ENCODE measurements around the gene VSX1.

The VSX1 gene

GRCh38 chr20:25051386-25052155 lies 30.4 kb downstream of the VSX1 start:
- no peak for DNase-seq

- no peak for DNase-seq
Observed at GRCh38 chr20:25050501-25051350, 31.2 kb downstream of the VSX1 start.

GRCh38 chr20:25050082-25050481 lies 31.9 kb downstream of the VSX1 start:
- no peak for DNase-seq

DNA sequence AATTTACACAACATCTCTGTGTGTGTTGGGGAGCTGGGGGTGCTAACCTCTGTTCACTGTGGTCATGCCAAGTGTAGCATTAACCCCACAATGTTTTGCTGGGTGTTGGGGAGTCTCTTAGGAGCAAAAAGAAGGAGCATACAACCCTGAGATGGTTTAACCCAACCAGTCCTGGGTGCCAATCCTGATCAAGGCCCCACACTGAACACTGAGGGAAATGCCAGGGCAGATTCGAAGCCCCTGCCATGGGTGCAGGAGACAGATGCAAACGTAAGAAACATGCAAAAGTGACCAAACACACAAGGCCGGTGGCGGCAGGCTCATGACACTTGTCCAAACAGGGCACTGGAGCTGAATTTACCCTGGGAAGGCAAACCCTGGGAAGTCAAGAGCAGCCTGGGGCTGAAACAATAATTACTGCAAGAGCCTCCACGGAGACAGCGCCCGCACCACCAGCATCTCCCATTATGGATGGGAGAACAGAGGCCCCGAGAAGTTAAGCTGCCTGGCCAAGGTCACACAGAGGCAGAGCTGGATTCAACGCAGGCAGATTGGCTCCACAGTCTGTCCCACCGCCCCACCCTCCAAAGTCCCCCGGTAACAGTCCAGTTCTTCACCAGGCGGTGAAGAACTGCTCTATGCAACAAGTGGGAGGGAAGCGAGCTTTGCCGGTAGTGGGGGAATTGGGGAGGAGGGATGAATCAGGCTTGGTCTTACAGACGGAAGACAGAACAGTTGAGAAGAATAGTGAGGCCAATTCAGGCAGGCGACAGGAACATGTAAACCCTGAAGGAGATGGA lies 32.5 kb downstream of the VSX1 start:
- no peak for DNase-seq

- DNase-seq: no peak
Observed at GRCh38 chr20:25048519-25048952, 33.4 kb downstream of the VSX1 start.

GRCh38 chr20:25047766-25048165 lies 34.2 kb downstream of the VSX1 start:
- DNase-seq: no peak

DNA sequence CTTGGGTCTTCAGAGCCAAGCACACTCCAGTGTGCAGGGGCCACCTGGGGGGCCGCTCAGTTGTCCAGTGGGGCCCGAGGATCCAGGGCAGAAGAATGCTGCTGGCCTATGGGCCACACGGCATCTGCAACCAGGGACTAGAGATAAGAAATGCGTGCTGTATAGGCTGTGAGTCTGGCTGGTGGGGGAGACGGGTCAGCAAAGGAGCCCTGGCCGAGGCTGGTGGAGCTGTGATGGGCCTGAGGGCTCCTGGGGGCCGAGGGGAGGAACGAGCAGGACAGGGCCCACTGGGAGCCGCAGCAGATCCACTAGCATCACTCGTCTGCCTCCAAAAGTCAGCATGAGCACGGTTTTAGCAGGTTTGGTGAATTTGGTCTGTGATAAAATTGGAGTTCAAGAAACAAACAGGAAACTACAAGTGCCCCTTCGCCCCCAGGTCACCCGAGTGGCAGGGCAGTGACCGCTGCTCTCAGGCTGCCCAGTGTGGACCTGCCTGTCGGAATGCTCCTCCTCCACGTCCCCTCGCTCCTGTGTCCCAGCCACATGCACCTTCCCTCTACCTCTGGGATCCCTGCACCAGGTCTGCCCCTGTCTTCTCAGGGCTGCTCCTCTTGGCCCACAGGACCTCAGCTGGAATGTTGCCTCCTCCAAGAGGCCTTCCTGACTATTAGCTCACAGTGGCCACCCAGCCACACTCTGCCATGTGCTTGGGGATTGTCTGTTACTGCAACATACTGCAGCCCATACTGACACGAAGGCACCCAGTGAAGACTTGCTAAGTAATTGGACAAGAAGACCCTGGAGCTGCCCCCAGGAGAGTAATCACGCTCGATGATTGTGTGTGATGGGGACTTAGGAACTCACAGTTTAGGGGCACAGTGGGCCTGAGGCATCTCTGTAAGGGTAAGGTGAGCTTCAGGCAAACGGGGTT lies 34.9 kb downstream of the VSX1 start:
- no peak for DNase-seq

- no peak for DNase-seq
Observed at GRCh38 chr20:25046181-25046641, 35.7 kb downstream of the VSX1 start.

GRCh38 chr20:25045343-25045712 lies 36.6 kb downstream of the VSX1 start:
- DNase-seq: no peak

DNA sequence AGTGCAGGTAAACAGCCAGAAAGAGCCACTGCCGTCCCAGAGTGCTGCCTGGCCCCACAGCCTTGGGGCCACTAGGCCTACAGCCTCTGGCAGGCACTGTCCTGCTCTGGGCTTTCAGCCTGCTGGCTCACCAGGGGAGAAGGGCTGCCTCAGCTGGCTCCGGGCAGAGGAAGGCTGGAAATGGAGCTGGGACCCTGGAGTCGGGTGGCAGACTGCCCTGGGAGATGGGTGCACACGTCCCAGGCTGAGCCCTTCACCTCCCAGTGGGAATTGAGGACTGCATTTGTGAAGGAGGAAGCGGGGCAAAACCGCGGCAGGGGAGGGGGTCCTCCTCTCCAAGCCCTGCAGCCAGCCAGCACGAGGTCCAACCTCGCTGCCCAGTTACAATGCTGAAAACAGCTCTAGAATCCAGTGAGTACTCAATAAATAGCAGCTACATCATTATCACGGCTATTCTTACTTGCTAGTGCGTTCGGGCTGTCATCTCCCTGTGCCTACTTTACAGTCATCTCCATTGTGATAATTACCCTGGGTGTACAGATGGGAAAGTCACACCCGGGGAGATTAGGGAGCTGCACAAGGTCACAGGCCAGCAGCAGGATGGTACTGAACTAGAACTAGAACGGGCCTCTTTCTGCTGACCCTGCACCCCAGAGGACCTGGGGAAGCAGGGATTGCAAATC lies 37.1 kb downstream of the VSX1 start:
- DNase-seq: no peak

DNA sequence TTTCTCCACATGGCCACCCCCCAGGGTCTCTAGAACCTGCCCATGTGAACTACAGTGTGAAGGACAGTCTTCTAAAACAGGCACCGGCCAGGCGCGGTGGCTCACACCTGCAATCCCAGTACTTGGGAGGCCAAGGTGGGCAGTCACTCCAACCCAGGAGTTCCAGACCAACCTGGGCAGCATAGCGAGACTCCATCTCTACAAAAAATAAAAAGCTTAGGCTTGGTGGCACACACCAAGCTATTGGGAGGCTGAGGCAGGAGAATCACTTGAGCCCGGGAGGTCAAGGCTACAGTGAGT lies 37.7 kb downstream of the VSX1 start:
- no peak for DNase-seq

DNA sequence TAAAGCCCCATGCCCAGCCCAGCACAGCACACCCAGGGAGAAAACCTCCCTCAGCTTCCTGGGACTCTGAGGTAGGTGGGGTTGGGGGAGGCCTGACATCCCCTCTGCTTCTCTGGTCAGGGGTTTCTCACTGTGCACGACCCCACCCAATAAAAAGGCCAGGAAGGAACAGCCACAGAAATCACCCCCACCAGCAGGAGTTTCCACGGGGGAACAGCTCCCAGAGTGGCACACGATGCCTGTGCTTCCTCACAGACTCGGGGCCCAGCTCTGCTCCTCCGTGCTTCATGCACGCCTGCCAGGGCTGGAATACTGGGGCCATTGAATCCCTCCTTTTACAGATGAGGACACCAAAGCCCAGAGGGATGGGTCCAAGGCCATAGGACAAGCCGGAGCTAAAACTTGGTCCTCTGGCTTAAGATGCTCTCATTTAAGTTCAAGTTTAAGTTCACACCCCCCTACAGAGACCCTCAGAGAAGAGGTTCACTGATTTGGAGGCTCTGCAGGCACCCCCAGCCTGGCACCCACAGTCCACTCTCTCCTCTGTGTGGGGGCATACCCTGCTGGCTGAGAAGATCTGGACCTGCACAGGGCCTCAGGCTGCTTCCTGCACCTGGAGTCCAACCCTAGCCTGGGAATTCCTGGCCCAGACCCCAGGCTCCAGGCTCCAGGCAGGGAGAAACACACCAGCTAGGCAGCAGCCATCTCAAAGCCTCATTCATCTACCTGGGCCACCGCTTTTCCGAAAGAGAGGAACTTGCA lies 38.3 kb downstream of the VSX1 start:
- no peak for DNase-seq

GRCh38 chr20:25042531-25043498 lies 39.1 kb downstream of the VSX1 start:
- no peak for DNase-seq

- DNase-seq: no peak
Observed at GRCh38 chr20:25041813-25042530, 40.0 kb downstream of the VSX1 start.

GRCh38 chr20:25040438-25040831 lies 41.5 kb downstream of the VSX1 start:
- DNase-seq: no peak

DNA sequence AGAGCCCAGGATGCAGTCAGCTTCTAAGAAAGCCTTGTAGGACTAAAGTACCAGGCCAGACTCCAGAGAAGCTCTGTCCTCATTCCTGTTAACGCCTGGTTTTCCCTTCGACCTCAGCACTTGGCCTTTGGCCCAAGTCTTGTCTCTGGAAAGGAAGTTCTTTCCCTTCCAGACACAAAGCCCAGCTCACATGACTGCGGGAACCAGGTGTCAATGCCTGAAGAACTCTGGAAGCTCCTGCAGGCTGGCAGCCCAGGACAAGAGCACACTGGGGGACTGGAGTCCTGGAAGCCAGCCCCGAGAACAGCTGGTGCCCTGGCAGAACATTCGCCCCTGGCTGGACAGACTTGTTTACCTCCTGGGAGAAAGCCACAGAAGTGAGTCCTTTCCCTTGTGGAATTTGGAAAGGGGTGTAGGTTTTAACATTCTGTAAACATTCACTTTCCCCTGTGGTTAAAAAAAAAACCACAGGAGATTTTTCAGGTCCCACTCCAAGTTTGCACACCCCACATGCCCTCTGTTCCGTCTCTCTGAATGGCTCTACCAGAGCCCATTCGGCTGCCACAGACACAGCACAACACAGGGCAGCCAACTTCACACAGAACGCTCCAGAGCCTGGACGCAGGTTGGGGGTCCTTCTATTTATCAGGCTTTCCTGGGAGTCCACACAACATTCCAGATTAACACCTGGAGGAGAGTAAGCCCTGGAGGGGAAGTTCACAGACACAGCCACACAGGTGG lies 42.1 kb downstream of the VSX1 start:
- no peak for DNase-seq

DNA sequence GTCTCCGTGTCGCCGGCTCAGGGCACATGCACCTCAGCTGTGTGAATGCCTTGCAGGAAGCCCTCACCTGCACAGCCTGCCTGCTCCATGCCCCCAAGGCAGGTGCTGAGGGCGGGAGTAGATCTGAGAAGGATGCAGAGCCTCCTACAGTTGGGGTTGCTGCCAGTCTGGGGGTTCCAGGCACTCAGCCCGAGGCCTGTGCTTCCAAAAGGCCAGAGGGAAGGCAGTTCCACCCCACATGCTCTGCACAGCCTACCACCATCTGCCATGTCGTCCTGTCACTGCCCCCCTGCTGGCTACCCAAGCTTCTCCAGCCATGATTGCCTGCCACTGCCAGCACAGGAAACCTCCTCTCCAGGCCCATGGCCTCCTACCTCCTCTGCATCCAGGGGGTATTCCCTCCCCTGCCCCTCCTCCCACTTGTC lies 43.3 kb downstream of the VSX1 start:
- no peak for DNase-seq

- DNase-seq: no peak
Observed at GRCh38 chr20:25038103-25038410, 43.9 kb downstream of the VSX1 start.

All from NCI-H2107 (cell line).